Transverse colon (tissue), 4 donors: Measurements from ENCODE around the gene DHCR7. TPM values are rescaled to one million over a fixed set of nuclear protein-coding genes. Genes with fewer than 3 reads are reported as not detected.

Experiments used
- DNase-seq: peaks from one replicate; pipeline ENCODE4 v3.0.0-alpha.2; 2019
- H3K27ac ChIP-seq, 4 donors: fragments of 200-600 bp; sonication (generic); 2 replicates each; pipeline ENCODE4 v1.5.1; 2016 to 2018; ENCODE audit warnings: inconsistent platforms in 4 of 4
- H3K27me3 ChIP-seq: fragments of 200-600 bp; sonication (generic); 2 replicates; pipeline ENCODE4 v1.5.1; 2017; ENCODE audit warnings: inconsistent platforms
- H3K36me3 ChIP-seq, 4 donors: fragments of 200-600 bp; sonication (generic); 2 replicates each; pipeline ENCODE4 v1.5.1; 2017 to 2019; ENCODE audit warnings: inconsistent platforms in 4 of 4
- H3K4me1 ChIP-seq, 4 donors: fragments of 200-600 bp; sonication (generic); 2 replicates each; pipeline ENCODE4 v1.5.1; 2017 to 2020; ENCODE audit warnings: inconsistent platforms in 4 of 4
- H3K4me3 ChIP-seq, 4 donors: fragments of 200-600 bp; sonication (generic); 1 replicate in 1 of 4; 2 replicates in 3 of 4; pipeline versions ENCODE4 v1.5.1 to v1.6.1; 2017 to 2019; ENCODE audit warnings: inconsistent platforms in 4 of 4
- H3K9me3 ChIP-seq, 2 donors: fragments of 200-600 bp; sonication (generic); 2 replicates each; pipeline ENCODE4 v1.5.1; 2017 to 2019; ENCODE audit warnings: inconsistent platforms in 2 of 2
- CTCF ChIP-seq, 5 experiments: fragments of 200-600 bp in 3 of 5; fragments of 450-650 bp in 2 of 5; sonication (generic) in 3 of 5; IDR thresholded peaks; 1 replicate in 2 of 5; 2 replicates in 3 of 5; pipeline ENCODE4 v1.5.1; 2016 to 2017; ENCODE audit warnings: antibody characterized with exemption in 5 of 5, inconsistent platforms in 3 of 5, mild to moderate bottlenecking in 2 of 5, moderate library complexity in 1 of 5
- EP300 ChIP-seq: sonication (generic); formaldehyde crosslinking; IDR thresholded peaks from one replicate; pipeline ENCODE4 v1.6.1; 2017; ENCODE audit warnings: antibody characterized with exemption, low read depth
- POLR2A ChIP-seq: fragments of 450-650 bp; IDR thresholded peaks from one replicate; pipeline ENCODE4 v1.6.1; 2016; ENCODE audit warnings: antibody characterized with exemption, mild to moderate bottlenecking, moderate library complexity
- POLR2AphosphoS5 ChIP-seq, 3 donors: sonication (generic); formaldehyde crosslinking; IDR thresholded peaks; one replicate each; pipeline ENCODE4 v1.6.1; 2016; ENCODE audit warnings: antibody characterized with exemption in 3 of 3
- WGBS, 2 donors: methylation state at CpG; one replicate each; pipeline ENCODE4 v1.1.5; 2018; ENCODE audit warnings: low coverage in 1 of 2; 5-methylcytosine and 5-hydroxymethylcytosine counted together
- in situ Hi-C, 4 donors: fragments of 200-750 bp; cut with MboI; loops; one replicate each; pipeline versions ENCODE4 v1.15.0 to v1.15.1; 2017; ENCODE audit warnings: low sequenced_read_pairs in 3 of 4, low pct_ligation_motif_present in 1 of 4, low pct_unique_long_range_greater_than_20kb in 1 of 4
- intact Hi-C: fragments of 100-400 bp; cut with DNase I; formaldehyde crosslinking; loops from one replicate; pipeline ENCODE4 v1.15.1; 2023; ENCODE audit warnings: low total_unique reads
- total RNA-seq, 4 donors: library from RNA; depleted of rRNA; stranded (reverse); fragments of >200 nt; gene quantifications; one replicate each; pipeline ENCODE4 v1.1.0, GENCODE V29; 2016

The DHCR7 gene
- total RNA-seq, 4 donors from 2014 or later: 5.6 to 76.7 (median 31.5) TPM

- no peaks in the 10 kb centered on the region for H3K36me3 ChIP-seq
- H3K4me3 ChIP-seq: no peak overlapping the region
- intact Hi-C loops (no loop called here), in situ Hi-C loops (no loop called here)
- H3K27ac ChIP-seq: no peak overlapping the region
- H3K27me3 ChIP-seq: peaks cover 14% of the 10 kb centered on the region
- TF ChIP-seq EP300 (no peak), POLR2A (no peak), CTCF (IDR thresholded peaks at IDR 0.05) (no peak), POLR2AphosphoS5 (IDR thresholded peaks at IDR 0.05) (no peak)
- no peak for DNase-seq
- no peaks in the 10 kb centered on the region for H3K4me1 ChIP-seq
- WGBS, 2 donors: 77% methylated on average over 7 of the region's 7 CpGs; no CpG with 5 or more reads in 1 of the 2 donors
- H3K9me3 ChIP-seq: no peaks in the 10 kb centered on the region
These were observed 59.5 kb downstream of the DHCR7 start for GRCh38 chr11:71388637-71389235.

DNA sequence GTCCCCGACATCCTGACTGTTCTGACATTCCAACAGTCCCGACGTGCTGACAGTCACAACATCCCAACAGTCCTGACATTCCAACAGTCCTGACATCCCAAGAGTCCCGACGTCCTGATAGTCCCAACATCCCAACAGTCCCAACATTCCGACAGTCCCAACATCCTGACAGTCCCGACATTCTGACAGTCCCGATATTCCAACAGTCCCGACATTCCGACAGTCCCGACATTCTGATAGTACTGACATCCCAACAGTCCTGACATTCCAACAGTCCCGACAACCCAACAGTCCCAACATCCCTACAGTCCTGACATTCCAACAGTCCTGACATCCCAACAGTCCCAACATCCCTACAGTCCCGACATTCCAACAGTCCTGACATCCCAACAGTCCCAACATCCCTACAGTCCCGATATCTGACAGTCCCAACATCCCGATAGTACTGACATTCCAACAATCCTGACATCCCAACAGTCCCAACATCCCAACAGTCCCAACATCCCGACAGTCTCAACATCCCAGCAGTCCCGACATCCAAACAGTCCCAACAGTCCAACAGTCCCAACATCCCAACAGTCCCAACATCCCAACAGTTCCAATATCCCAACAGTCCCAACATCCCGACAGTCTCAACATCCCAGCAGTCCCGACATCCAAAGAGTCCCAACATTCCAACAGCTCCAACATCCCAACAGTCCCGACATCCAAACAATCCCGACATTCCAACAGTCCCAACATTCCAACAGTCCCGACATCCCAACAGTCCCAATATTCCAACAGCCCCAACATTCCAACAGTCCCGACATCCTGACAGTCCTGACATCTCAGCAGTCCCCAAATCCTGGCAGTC, 60.2 kb downstream of the DHCR7 start:
- Histone ChIP-seq H3K4me3 (no peak overlapping the region), H3K9me3 (no peaks in the 10 kb centered on the region), H3K36me3 (no peaks in the 10 kb centered on the region), H3K27me3 (peaks cover 14% of the 10 kb centered on the region), H3K27ac (no peak overlapping the region), H3K4me1 (no peaks in the 10 kb centered on the region)
- in situ Hi-C loops: no loop called here
- TF ChIP-seq POLR2A: no peak
- TF ChIP-seq POLR2AphosphoS5 (IDR thresholded peaks at IDR 0.05): no peak
- TF ChIP-seq EP300: no peak
- no peak for TF ChIP-seq CTCF (IDR thresholded peaks at IDR 0.05)
- DNase-seq: no peak
- intact Hi-C loops: no loop called here
- WGBS, 2 donors: 81 to 83% methylated on average over 21 to 23 of the region's 23 CpGs

GRCh38 chr11:71387200-71387599, 61.0 kb downstream of the DHCR7 start:
- in situ Hi-C loops: no loop called here

More at GRCh38 chr11:71387200-71387599, 61.0 kb downstream of the DHCR7 start:
- no peaks in the 10 kb centered on the region for H3K9me3 ChIP-seq
- H3K27ac ChIP-seq: no peak overlapping the region
- TF ChIP-seq CTCF (IDR thresholded peaks at IDR 0.05) (no peak), EP300 (no peak), POLR2AphosphoS5 (IDR thresholded peaks at IDR 0.05) (no peak), POLR2A (no peak)
- DNase-seq: no peak
- H3K4me1 ChIP-seq: no peaks in the 10 kb centered on the region
- no peaks in the 10 kb centered on the region for H3K36me3 ChIP-seq
- intact Hi-C loops: no loop called here
- peaks cover 7% of the 10 kb centered on the region for H3K27me3 ChIP-seq
- WGBS, 2 donors: 77% methylated on average over 3 of the region's 3 CpGs; no CpG with 5 or more reads in 1 of the 2 donors
- no peak overlapping the region for H3K4me3 ChIP-seq
